ENCODE data around the gene WDR36.
"Not testable (repeated sequence)": the region's sequence is repeated elsewhere in the genome, so short reads cannot be mapped to it uniquely, and the experiment has no call there.

Gene WDR36

GRCh38 chr5:111138096-111138495, 45.9 kb downstream of the WDR36 start:
- DNase-seq (ENCODE audit: low read depth): no peak

GRCh38 chr5:111141471-111141870, 49.3 kb downstream of the WDR36 start:
- DNase-seq (ENCODE audit: low read depth): not testable (repeated sequence)

GRCh38 chr5:111142932-111143331, 50.8 kb downstream of the WDR36 start:
- no peak for DNase-seq (ENCODE audit: low read depth)

GRCh38 chr5:111143910-111144309, 51.8 kb downstream of the WDR36 start:
- DNase-seq (ENCODE audit: low read depth): no peak

GRCh38 chr5:111144352-111144930, 52.3 kb downstream of the WDR36 start:
- DNase-seq (ENCODE audit: low read depth): no peak

- DNase-seq (ENCODE audit: low read depth): no peak
Observed at GRCh38 chr5:111146053-111146452, 53.9 kb downstream of the WDR36 start.

- DNase-seq (ENCODE audit: low read depth): no peak
Observed at GRCh38 chr5:111147502-111147901, 55.4 kb downstream of the WDR36 start.

- no peak for DNase-seq (ENCODE audit: low read depth)
Observed at GRCh38 chr5:111151998-111152397, 59.9 kb downstream of the WDR36 start.

GRCh38 chr5:111153483-111153882, 61.3 kb downstream of the WDR36 start:
- DNase-seq (ENCODE audit: low read depth): no peak

- DNase-seq (ENCODE audit: low read depth): no peak
Observed at GRCh38 chr5:111153945-111154344, 61.8 kb downstream of the WDR36 start.

- peak; percentile 79 for DNase-seq (ENCODE audit: low read depth)
Observed at GRCh38 chr5:111158105-111158744, 66.1 kb downstream of the WDR36 start.

GRCh38 chr5:111159845-111160244, 67.7 kb downstream of the WDR36 start:
- no peak for DNase-seq (ENCODE audit: low read depth)

- DNase-seq (ENCODE audit: low read depth): no peak
Observed at GRCh38 chr5:111163000-111163399, 70.9 kb downstream of the WDR36 start.

GRCh38 chr5:111165058-111165457, 72.9 kb downstream of the WDR36 start:
- DNase-seq (ENCODE audit: low read depth): no peak

- no peak for DNase-seq (ENCODE audit: low read depth)
Observed at GRCh38 chr5:111167551-111167950, 75.4 kb downstream of the WDR36 start.

GRCh38 chr5:111168608-111169007, 76.5 kb downstream of the WDR36 start:
- no peak for DNase-seq (ENCODE audit: low read depth)

- DNase-seq (ENCODE audit: low read depth): no peak
Observed at GRCh38 chr5:111169269-111169668, 77.1 kb downstream of the WDR36 start.

GRCh38 chr5:111170279-111170678, 78.1 kb downstream of the WDR36 start:
- no peak for DNase-seq (ENCODE audit: low read depth)

- DNase-seq (ENCODE audit: low read depth): no peak
Observed at GRCh38 chr5:111172504-111172903, 80.4 kb downstream of the WDR36 start.

- no peak for DNase-seq (ENCODE audit: low read depth)
Observed at GRCh38 chr5:111173476-111173875, 81.3 kb downstream of the WDR36 start.

Measured in activated T-cell treated with anti-CD3 and anti-CD28 coated beads for 24 hours (primary cell).